ENCODE data around the gene CPNE4.

CPNE4 gene

GRCh38 chr3:131725414-131725813 lies 309.4 kb downstream of the CPNE4 start:
- no peak for TF ChIP-seq CTCF (IDR thresholded peaks at IDR 0.05; ENCODE audit: low read depth, low read length, missing control alignments)
- no peak overlapping the region for H3K4me3 ChIP-seq (ENCODE audit: low read depth, low read length)
- in situ Hi-C loops (cut with HindIII; ENCODE audit: low sequenced_read_pairs) = no loop called here
- no peak for DNase-seq (ENCODE audit: low read depth)

GRCh38 chr3:131723343-131723742 lies 311.5 kb downstream of the CPNE4 start:
- no peak for TF ChIP-seq CTCF (IDR thresholded peaks at IDR 0.05; ENCODE audit: low read depth, low read length, missing control alignments)
- in situ Hi-C loops (cut with HindIII; ENCODE audit: low sequenced_read_pairs) = no loop called here

GRCh38 chr3:131717493-131717892 lies 317.3 kb downstream of the CPNE4 start:
- TF ChIP-seq CTCF (IDR thresholded peaks at IDR 0.05; ENCODE audit: low read depth, low read length, missing control alignments) = no peak
- no peak overlapping the region for H3K4me3 ChIP-seq (ENCODE audit: low read depth, low read length)
- no peak for DNase-seq (ENCODE audit: low read depth)
- in situ Hi-C loops (cut with HindIII; ENCODE audit: low sequenced_read_pairs) = no loop called here

More at GRCh38 chr3:131723343-131723742, 311.5 kb downstream of the CPNE4 start:
- no peak for DNase-seq (ENCODE audit: low read depth)
- H3K4me3 ChIP-seq (ENCODE audit: low read depth, low read length) = no peak overlapping the region

- DNase-seq (ENCODE audit: low read depth) = no peak
- in situ Hi-C loops (cut with HindIII; ENCODE audit: low sequenced_read_pairs) = no loop called here
- no peak for TF ChIP-seq CTCF (IDR thresholded peaks at IDR 0.05; ENCODE audit: low read depth, low read length, missing control alignments)
Observed at GRCh38 chr3:131716943-131717342, 317.9 kb downstream of the CPNE4 start.

GRCh38 chr3:131716007-131716406 lies 318.8 kb downstream of the CPNE4 start:
- in situ Hi-C loops (cut with HindIII; ENCODE audit: low sequenced_read_pairs) = no loop called here
- H3K4me3 ChIP-seq (ENCODE audit: low read depth, low read length) = no peak overlapping the region
- no peak for DNase-seq (ENCODE audit: low read depth)
- TF ChIP-seq CTCF (IDR thresholded peaks at IDR 0.05; ENCODE audit: low read depth, low read length, missing control alignments) = no peak

More at GRCh38 chr3:131716943-131717342, 317.9 kb downstream of the CPNE4 start:
- H3K4me3 ChIP-seq (ENCODE audit: low read depth, low read length) = no peak overlapping the region

- DNase-seq (ENCODE audit: low read depth) = no peak
- TF ChIP-seq CTCF (IDR thresholded peaks at IDR 0.05; ENCODE audit: low read depth, low read length, missing control alignments) = no peak
- no peak overlapping the region for H3K4me3 ChIP-seq (ENCODE audit: low read depth, low read length)
- in situ Hi-C loops (cut with HindIII; ENCODE audit: low sequenced_read_pairs) = no loop called here
Observed at GRCh38 chr3:131714585-131715220, 320.1 kb downstream of the CPNE4 start.
